HK-2 (cell line): Measurements from ENCODE around the gene LY6G5C.

Source experiments
- DNase-seq: peaks from one replicate; pipeline ENCODE4 v3.0.0-alpha.2; 2018; ENCODE audit not compliant: unreplicated experiment

Gene LY6G5C

GRCh38 chr6:31639449-31639861 lies 41.4 kb downstream of the LY6G5C start:
- no peak for DNase-seq

- no peak for DNase-seq
Measured at GRCh38 chr6:31639043-31639442, 41.8 kb downstream of the LY6G5C start.

GRCh38 chr6:31636698-31637596 lies 43.9 kb downstream of the LY6G5C start:
- DNase-seq, result no peak

GRCh38 chr6:31634969-31635575 lies 45.8 kb downstream of the LY6G5C start:
- no peak for DNase-seq

GRCh38 chr6:31634131-31634530 lies 46.7 kb downstream of the LY6G5C start:
- DNase-seq, result no peak

GRCh38 chr6:31633447-31633846 lies 47.4 kb downstream of the LY6G5C start:
- DNase-seq, result no peak

- DNase-seq, result no peak
Measured at GRCh38 chr6:31632279-31632946, 48.5 kb downstream of the LY6G5C start.

- DNase-seq, result no peak
Measured at GRCh38 chr6:31631681-31632278, 49.1 kb downstream of the LY6G5C start.

- DNase-seq, result no peak
Measured at GRCh38 chr6:31631209-31631608, 49.7 kb downstream of the LY6G5C start.

- no peak for DNase-seq
Measured at GRCh38 chr6:31630177-31630934, 50.5 kb downstream of the LY6G5C start.

GRCh38 chr6:31629014-31629413 lies 51.9 kb downstream of the LY6G5C start:
- DNase-seq, result no peak

GRCh38 chr6:31627690-31628287 lies 53.1 kb downstream of the LY6G5C start:
- no peak for DNase-seq

GRCh38 chr6:31626952-31627351 lies 53.9 kb downstream of the LY6G5C start:
- no peak for DNase-seq
